Astrocyte of the cerebellum (primary cell): ENCODE results near the gene PEPD.

Experiments used
- DNase-seq: peaks from one replicate; pipeline ENCODE4 v3.0.0-alpha.2; 2011; ENCODE audit warnings: low read depth
- H3K4me3 ChIP-seq: 2 replicates; pipeline ENCODE4 v1.5.1; 2011; ENCODE audit warnings: mild to moderate bottlenecking, low read depth, low read length, moderate library complexity
- in situ Hi-C: cut with HindIII; loops from 2 replicates; pipeline ENCODE4 v1.10.0; 2017; ENCODE audit warnings: low sequenced_read_pairs
- TF ChIP-seq, protein P1 (sequence below): IDR thresholded peaks from 2 replicates; pipeline ENCODE4 v1.5.1; 2012; ENCODE audit warnings: low read length, low read depth, moderate library complexity, mild to moderate bottlenecking; ENCODE audit errors: missing control alignments

The PEPD gene

DNA sequence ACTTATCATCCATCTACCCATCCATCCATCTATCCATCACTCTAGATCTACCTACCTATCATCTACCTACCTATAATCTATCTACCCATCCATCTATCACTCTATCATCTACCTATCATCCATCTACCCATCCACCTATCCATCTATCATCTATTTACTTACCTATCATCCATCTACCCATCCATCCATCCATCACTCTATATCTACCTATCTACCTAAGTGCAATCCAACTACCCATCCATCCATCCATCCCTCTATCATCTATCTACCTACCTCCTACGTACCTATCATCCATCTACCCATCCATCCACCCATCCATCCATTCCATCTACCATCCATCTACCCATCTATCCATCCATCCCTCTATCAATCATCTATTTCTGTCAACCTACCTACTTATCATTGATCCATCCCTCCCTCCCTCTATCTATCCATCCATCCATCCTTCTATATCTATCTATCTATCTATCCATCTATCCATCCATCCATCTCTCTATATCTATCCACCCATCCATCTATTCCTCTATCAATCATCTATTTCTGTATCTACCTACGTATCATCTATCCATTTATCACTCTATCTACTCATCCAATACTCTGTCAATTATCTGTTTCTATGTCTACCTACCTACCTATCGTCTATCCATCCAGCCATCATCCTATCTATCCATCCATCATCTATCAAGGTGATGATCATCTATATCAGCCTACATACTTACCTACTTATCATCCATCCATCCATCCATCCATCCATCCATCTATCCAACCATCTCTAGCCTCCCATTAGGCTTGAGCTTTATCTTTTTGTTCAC, 99.0 kb downstream of the PEPD start:
- no peak for DNase-seq
- no peak overlapping the region for H3K4me3 ChIP-seq
- in situ Hi-C loops = no loop called here
- TF ChIP-seq, protein P1, sequence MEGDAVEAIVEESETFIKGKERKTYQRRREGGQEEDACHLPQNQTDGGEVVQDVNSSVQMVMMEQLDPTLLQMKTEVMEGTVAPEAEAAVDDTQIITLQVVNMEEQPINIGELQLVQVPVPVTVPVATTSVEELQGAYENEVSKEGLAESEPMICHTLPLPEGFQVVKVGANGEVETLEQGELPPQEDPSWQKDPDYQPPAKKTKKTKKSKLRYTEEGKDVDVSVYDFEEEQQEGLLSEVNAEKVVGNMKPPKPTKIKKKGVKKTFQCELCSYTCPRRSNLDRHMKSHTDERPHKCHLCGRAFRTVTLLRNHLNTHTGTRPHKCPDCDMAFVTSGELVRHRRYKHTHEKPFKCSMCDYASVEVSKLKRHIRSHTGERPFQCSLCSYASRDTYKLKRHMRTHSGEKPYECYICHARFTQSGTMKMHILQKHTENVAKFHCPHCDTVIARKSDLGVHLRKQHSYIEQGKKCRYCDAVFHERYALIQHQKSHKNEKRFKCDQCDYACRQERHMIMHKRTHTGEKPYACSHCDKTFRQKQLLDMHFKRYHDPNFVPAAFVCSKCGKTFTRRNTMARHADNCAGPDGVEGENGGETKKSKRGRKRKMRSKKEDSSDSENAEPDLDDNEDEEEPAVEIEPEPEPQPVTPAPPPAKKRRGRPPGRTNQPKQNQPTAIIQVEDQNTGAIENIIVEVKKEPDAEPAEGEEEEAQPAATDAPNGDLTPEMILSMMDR = no peak

- DNase-seq = no peak
- H3K4me3 ChIP-seq = no peak overlapping the region
- TF ChIP-seq, protein P1 = no peak
- in situ Hi-C loops = no loop called here
These were observed 100.2 kb downstream of the PEPD start for GRCh38 chr19:33421368-33421767.

DNA sequence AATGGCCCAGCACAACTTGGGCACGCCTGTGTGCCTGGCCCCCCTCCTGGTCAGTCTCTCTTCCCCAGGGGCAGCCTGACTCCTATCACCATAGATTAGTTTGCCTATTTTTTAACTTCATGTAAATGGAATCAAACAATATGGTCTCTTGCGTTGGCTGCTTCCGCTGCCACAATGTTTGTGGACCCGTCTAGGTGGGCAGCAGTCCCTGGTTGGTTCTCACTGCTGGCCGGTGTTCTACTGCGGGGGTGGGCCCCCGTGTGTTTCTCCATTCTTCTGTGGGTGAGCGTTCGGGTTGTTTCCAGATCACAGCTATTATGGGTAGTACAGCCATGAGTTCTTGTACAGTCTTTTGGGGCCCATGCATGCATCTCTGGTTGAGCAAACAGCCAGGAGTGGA, 100.8 kb downstream of the PEPD start:
- TF ChIP-seq, protein P1 = no peak
- no peak for DNase-seq
- H3K4me3 ChIP-seq = no peak overlapping the region
- in situ Hi-C loops = no loop called here

DNA sequence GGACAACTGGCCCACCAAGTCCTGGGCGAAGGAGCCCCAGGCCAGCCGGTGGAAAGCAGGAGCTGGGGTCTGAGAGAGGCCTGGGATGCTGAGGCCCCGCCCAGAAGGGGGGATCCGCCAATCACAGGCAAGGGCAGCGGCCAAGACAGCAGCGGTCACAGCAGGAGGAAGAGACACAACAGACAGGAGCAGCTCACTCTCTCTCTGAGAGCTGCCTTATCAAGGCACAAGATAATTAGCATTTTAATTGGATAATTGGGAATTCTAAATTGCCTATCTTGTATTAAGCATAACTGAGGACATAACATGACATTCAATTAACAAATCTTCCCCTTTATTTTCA, 101.8 kb downstream of the PEPD start:
- in situ Hi-C loops = loop anchor here (5.0 to 10.0 kb wide), 4 partner anchors 57 to 375 kb away; partner anchors contain the start of gene KCTD15
- TF ChIP-seq, protein P1 = no peak
- H3K4me3 ChIP-seq = no peak overlapping the region
- DNase-seq = no peak

DNA sequence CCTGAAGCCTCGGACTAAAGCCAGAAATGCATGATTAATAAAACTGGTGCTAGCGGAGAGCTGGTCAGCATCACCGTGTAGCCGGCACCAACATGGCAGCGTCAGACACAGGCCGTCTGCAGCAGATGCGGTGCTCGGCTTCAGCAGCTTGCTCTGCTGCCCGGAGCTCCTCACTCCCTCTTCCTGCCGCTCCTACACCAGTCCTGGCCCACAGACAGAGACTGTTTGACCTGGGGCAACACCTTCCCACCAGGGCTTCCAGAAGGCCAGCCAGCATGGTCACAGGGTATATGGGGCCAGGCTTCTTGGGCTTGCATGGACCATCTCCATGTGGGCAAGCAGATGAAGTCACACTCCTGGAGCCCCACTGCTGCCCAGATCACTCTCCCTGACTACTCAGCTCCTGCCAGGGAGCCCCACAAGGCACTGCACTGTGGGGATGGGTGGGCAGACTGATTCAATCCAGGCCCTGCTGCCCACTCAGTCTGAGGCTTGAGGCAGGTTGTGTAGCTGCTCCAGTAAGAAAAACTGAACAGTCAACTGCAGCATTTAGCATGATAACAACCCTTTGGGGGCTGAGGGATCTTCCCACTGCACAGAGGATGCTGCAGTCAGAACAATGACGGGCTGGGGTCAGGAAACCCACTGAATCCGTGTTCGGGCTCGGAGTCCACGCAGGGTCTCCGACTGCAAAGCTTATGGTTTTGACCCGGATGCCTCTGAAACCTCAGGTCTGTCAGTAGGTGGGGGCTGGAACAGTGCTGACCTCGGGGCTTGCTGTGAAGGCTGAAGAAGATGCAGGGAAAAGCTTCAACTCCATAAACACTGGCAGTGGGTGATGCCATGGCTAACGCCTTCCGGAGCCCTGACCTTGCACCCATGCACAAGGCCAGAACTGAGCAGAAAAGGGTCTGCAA, 102.5 kb downstream of the PEPD start:
- in situ Hi-C loops = loop anchor here (5.0 to 10.0 kb wide), 4 partner anchors 57 to 376 kb away; partner anchors contain the start of gene KCTD15
- TF ChIP-seq, protein P1 = no peak
- DNase-seq = no peak
- H3K4me3 ChIP-seq = no peak overlapping the region

DNA sequence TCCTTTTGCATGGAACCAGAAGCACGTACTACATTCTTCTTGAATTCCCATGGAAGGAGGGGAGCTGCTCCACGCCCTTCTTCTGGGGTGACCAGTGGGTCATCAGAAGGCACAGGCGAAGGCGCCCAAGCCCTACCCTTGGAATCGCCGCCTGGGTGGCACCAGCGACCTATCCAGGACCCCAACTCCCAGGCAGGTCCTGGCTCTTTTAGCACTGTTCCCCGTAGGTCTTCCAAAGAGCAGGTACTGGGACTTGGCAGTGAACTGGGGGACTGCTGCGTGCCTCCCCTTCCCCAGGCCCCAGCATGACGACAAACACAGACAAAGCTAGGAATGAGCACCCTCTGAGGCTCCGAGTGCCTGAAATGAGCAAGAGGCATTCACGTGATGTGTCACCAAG, 103.1 kb downstream of the PEPD start:
- TF ChIP-seq, protein P1 = no peak
- no peak overlapping the region for H3K4me3 ChIP-seq
- in situ Hi-C loops = loop anchor here (5.0 to 10.0 kb wide), 4 partner anchors 56 to 376 kb away; partner anchors contain the start of gene KCTD15
- DNase-seq = no peak
